Measurements from ENCODE around the gene NUS1. TPM values are rescaled to one million over a fixed set of nuclear protein-coding genes. Genes with fewer than 3 reads are reported as not detected.
A peak's percentile ranks its signal among the peaks of the same experiment; 100 is the strongest.
"Not testable (repeated sequence)": the region's sequence is repeated elsewhere in the genome, so short reads cannot be mapped to it uniquely, and the experiment has no call there.

The NUS1 gene
- total RNA-seq, 1 donor from 2014 or later: 47.3 TPM

DNA sequence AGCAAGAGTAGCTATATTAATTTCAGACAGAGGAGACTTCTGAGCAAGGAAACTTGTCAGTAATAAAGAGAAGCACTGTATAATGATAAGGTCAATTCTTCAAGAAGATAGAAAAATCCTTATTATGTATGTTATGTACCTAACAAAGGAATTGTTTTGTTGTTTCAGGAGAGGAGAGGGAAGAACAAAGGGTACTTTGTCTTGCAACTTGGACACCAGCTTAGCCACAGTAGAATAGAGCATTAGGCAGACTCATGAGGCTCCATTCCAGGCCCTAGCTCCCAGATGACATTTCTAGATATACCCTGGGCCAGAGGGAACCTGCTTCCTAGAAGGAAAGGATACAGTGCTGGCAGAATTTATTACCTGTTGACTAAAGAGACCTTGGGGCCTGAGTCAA is 6.5 kb upstream of the NUS1 start:
- Mint-ChIP-seq H3K4me3 (ENCODE audit: unreplicated experiment) (no peak overlapping the region), H3K27ac (ENCODE audit: unreplicated experiment) (no peak overlapping the region), H3K9me3 (ENCODE audit: unreplicated experiment) (peaks cover 4% of the 10 kb centered on the region), H3K36me3 (ENCODE audit: low read depth, unreplicated experiment) (peaks cover 8% of the 10 kb centered on the region), H3K4me1 (ENCODE audit: low read depth, unreplicated experiment) (no peaks in the 10 kb centered on the region), H3K27me3 (ENCODE audit: low read depth, unreplicated experiment) (no peaks in the 10 kb centered on the region)
- FAIRE-seq (no peak), DNase-seq (ENCODE audit: low read depth) (no peak)
- Histone ChIP-seq H3K27ac (ENCODE audit: low read depth, low read length) (no peak overlapping the region), H2AFZ (ENCODE audit: low read depth, low read length) (no peak overlapping the region), H3K4me2 (ENCODE audit: low read length) (no peak overlapping the region), H3K27me3 (ENCODE audit: insufficient read depth, low read length) (no peaks in the 10 kb centered on the region), H3K4me1 (ENCODE audit: insufficient read depth, low read length) (no peaks in the 10 kb centered on the region), H3K79me2 (ENCODE audit: insufficient read depth, low read length) (no peaks in the 10 kb centered on the region), H3K9ac (ENCODE audit: low read length) (no peak overlapping the region), H3K4me3 (ENCODE audit: insufficient read depth, low read depth, low read length) (no peak overlapping the region), H3K9me3 (ENCODE audit: insufficient read depth, low read depth, low read length) (no peaks in the 10 kb centered on the region), H4K20me1 (ENCODE audit: insufficient read depth, low read length) (no peaks in the 10 kb centered on the region), H3K36me3 (ENCODE audit: insufficient read depth, low read length) (no peaks in the 10 kb centered on the region)
- TF ChIP-seq, protein P1, sequence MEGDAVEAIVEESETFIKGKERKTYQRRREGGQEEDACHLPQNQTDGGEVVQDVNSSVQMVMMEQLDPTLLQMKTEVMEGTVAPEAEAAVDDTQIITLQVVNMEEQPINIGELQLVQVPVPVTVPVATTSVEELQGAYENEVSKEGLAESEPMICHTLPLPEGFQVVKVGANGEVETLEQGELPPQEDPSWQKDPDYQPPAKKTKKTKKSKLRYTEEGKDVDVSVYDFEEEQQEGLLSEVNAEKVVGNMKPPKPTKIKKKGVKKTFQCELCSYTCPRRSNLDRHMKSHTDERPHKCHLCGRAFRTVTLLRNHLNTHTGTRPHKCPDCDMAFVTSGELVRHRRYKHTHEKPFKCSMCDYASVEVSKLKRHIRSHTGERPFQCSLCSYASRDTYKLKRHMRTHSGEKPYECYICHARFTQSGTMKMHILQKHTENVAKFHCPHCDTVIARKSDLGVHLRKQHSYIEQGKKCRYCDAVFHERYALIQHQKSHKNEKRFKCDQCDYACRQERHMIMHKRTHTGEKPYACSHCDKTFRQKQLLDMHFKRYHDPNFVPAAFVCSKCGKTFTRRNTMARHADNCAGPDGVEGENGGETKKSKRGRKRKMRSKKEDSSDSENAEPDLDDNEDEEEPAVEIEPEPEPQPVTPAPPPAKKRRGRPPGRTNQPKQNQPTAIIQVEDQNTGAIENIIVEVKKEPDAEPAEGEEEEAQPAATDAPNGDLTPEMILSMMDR (IDR thresholded peaks at IDR 0.05; ENCODE audit: insufficient read depth, low read depth, low read length): no peak
- TF ChIP-seq EZH2 (IDR thresholded peaks at IDR 0.05; ENCODE audit: insufficient read depth, low read length): no peak

DNA sequence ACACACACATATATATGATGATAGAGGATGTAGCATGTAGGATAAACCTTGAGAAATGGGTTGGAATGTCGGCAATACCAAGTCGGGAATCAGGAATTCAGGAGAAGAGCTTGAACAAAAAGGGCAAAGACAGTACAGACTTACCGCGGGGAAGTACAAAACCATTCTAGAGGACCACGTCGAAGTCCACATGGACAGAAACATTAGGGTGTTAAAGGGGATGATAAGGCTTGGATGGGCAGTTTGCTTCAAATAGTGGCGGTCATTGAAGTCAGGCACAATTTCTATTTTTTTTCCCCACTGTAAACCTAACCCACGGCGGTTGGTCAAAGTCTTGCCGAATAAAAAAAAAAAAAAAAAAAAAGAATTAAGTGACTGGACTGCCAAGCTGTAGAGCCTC is 766 bp upstream of the NUS1 start:
- peak overlapping the region; percentile 78 for H3K9ac ChIP-seq (ENCODE audit: low read length)

DNA sequence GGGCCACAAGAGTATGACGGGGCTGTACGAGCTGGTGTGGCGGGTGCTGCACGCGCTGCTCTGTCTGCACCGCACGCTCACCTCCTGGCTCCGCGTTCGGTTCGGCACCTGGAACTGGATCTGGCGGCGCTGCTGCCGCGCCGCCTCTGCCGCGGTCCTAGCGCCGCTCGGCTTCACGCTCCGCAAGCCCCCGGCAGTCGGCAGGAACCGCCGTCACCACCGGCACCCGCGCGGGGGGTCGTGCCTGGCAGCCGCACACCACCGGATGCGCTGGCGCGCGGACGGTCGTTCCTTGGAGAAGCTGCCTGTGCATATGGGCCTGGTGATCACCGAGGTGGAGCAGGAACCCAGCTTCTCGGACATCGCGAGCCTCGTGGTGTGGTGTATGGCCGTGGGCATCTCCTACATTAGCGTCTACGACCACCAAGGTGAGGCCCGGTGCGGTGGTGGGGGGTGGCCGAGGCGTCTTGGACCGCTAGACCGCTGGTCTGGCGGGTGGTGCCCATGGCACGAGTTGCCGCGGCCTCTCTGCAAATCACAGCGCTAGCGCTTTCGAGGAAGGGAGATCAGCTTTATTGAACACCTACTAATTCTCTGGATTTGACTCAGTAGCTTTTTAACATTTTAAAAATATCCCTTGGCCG is 511 bp downstream of the NUS1 start:
- Histone ChIP-seq H3K4me2 (ENCODE audit: low read length) (peak overlapping the region; percentile 86), H3K4me3 (ENCODE audit: insufficient read depth, low read depth, low read length) (peak overlapping the region; percentile 85), H3K79me2 (ENCODE audit: insufficient read depth, low read length) (peaks cover 54% of the 10 kb centered on the region), H3K9ac (ENCODE audit: low read length) (peak overlapping the region; percentile 89), H3K4me1 (ENCODE audit: insufficient read depth, low read length) (peaks cover 15% of the 10 kb centered on the region), H4K20me1 (ENCODE audit: insufficient read depth, low read length) (peaks cover 42% of the 10 kb centered on the region), H3K27ac (ENCODE audit: low read depth, low read length) (peak overlapping the region; percentile 73)
- Mint-ChIP-seq H3K4me1 (ENCODE audit: low read depth, unreplicated experiment) (peaks cover 13% of the 10 kb centered on the region), H3K27ac (ENCODE audit: unreplicated experiment) (peak overlapping the region; percentile 70), H3K4me3 (ENCODE audit: unreplicated experiment) (peak overlapping the region; percentile 91)
- FAIRE-seq; H3K27me3 ChIP-seq (ENCODE audit: insufficient read depth, low read length); H2AFZ ChIP-seq (ENCODE audit: low read depth, low read length); H3K36me3 ChIP-seq (ENCODE audit: insufficient read depth, low read length); H3K9me3 ChIP-seq (ENCODE audit: insufficient read depth, low read depth, low read length); H3K9me3 Mint-ChIP-seq (ENCODE audit: unreplicated experiment); H3K27me3 Mint-ChIP-seq (ENCODE audit: low read depth, unreplicated experiment); DNase-seq (ENCODE audit: low read depth); H3K36me3 Mint-ChIP-seq (ENCODE audit: low read depth, unreplicated experiment): not testable (repeated sequence)

More for the DNA sequence above, 766 bp upstream of the NUS1 start:
- Mint-ChIP-seq H3K36me3 (ENCODE audit: low read depth, unreplicated experiment) (no peaks in the 10 kb centered on the region), H3K9me3 (ENCODE audit: unreplicated experiment) (no peaks in the 10 kb centered on the region), H3K4me1 (ENCODE audit: low read depth, unreplicated experiment) (peaks cover 13% of the 10 kb centered on the region), H3K4me3 (ENCODE audit: unreplicated experiment) (peak overlapping the region; percentile 91), H3K27me3 (ENCODE audit: low read depth, unreplicated experiment) (no peaks in the 10 kb centered on the region), H3K27ac (ENCODE audit: unreplicated experiment) (no peak overlapping the region)
- Histone ChIP-seq H3K79me2 (ENCODE audit: insufficient read depth, low read length) (peaks cover 41% of the 10 kb centered on the region), H3K4me1 (ENCODE audit: insufficient read depth, low read length) (peaks cover 15% of the 10 kb centered on the region), H4K20me1 (ENCODE audit: insufficient read depth, low read length) (peaks cover 30% of the 10 kb centered on the region), H3K27me3 (ENCODE audit: insufficient read depth, low read length) (no peaks in the 10 kb centered on the region), H3K4me2 (ENCODE audit: low read length) (peak overlapping the region; percentile 95), H3K4me3 (ENCODE audit: insufficient read depth, low read depth, low read length) (peak overlapping the region; percentile 71), H3K9me3 (ENCODE audit: insufficient read depth, low read depth, low read length) (no peaks in the 10 kb centered on the region), H3K27ac (ENCODE audit: low read depth, low read length) (no peak overlapping the region), H2AFZ (ENCODE audit: low read depth, low read length) (peak overlapping the region; percentile 97), H3K36me3 (ENCODE audit: insufficient read depth, low read length) (no peaks in the 10 kb centered on the region)
- TF ChIP-seq EZH2 (IDR thresholded peaks at IDR 0.05; ENCODE audit: insufficient read depth, low read length): no peak
- TF ChIP-seq, protein P1 (IDR thresholded peaks at IDR 0.05; ENCODE audit: insufficient read depth, low read depth, low read length): no peak
- no peak for FAIRE-seq
- DNase-seq (ENCODE audit: low read depth): no peak

All from astrocyte (in vitro differentiated cells and primary cell).